Measurements from ENCODE around the gene CNIH4.

CNIH4 gene

DNA sequence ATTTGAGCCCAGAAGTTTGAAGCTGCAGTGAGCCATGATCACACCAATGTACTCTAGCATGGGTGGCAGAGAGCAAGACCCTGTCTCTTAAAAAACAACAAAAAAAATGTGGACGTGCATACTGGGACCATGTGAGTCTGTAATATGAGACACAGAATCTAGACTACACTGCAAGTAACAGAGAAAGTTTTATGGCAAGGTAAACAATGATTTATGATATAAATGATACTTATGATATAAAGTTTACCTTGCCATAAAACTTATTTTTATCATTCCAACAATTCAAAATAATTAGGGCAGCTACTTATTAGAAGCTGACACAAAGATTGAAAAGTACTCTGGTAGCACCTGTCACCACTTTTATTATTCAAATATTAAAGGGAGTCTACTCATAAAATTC is 43.2 kb downstream of the CNIH4 start (continued):
- TF ChIP-seq, protein P1, sequence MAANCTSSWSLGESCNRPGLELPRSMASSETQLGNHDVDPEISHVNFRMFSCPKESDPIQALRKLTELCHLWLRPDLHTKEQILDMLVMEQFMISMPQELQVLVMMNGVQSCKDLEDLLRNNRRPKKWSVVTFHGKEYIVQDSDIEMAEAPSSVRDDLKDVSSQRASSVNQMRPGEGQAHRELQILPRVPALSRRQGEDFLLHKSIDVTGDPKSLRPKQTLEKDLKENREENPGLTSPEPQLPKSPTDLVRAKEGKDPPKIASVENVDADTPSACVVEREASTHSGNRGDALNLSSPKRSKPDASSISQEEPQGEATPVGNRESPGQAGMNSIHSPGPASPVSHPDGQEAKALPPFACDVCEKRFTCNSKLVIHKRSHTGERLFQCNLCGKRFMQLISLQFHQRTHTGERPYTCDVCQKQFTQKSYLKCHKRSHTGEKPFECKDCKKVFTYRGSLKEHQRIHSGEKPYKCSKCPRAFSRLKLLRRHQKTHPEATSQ (tag by site-specific recombination; IDR thresholded peaks at IDR 0.05), result no peak
- TF ChIP-seq ZNF529 (tag by site-specific recombination; IDR thresholded peaks at IDR 0.05; ENCODE audit: insufficient replicate concordance), result no peak
- no peak for TF ChIP-seq ZNF169 (tag by site-specific recombination; IDR thresholded peaks at IDR 0.05)
- TF ChIP-seq, protein P2, sequence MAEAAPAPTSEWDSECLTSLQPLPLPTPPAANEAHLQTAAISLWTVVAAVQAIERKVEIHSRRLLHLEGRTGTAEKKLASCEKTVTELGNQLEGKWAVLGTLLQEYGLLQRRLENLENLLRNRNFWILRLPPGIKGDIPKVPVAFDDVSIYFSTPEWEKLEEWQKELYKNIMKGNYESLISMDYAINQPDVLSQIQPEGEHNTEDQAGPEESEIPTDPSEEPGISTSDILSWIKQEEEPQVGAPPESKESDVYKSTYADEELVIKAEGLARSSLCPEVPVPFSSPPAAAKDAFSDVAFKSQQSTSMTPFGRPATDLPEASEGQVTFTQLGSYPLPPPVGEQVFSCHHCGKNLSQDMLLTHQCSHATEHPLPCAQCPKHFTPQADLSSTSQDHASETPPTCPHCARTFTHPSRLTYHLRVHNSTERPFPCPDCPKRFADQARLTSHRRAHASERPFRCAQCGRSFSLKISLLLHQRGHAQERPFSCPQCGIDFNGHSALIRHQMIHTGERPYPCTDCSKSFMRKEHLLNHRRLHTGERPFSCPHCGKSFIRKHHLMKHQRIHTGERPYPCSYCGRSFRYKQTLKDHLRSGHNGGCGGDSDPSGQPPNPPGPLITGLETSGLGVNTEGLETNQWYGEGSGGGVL (tag by site-specific recombination; IDR thresholded peaks at IDR 0.05), result no peak
- no peak for TF ChIP-seq ZNF707 (tag by site-specific recombination; IDR thresholded peaks at IDR 0.05)
- no peak for TF ChIP-seq YY2 (tag by site-specific recombination; IDR thresholded peaks at IDR 0.05)
- TF ChIP-seq ZNF394 (tag by site-specific recombination; IDR thresholded peaks at IDR 0.05; ENCODE audit: borderline replicate concordance), result no peak
- TF ChIP-seq ZNF670 (tag by site-specific recombination; IDR thresholded peaks at IDR 0.05; ENCODE audit: low read depth), result no peak
- TF ChIP-seq YY1 (tag by site-specific recombination; IDR thresholded peaks at IDR 0.05), result no peak
- no peak for TF ChIP-seq ZNF837 (tag by site-specific recombination; IDR thresholded peaks at IDR 0.05)
- no peak for TF ChIP-seq HOXD13 (CRISPR knock-in tag; IDR thresholded peaks at IDR 0.05; ENCODE audit: borderline replicate concordance)
- TF ChIP-seq WT1 (tag by site-specific recombination; IDR thresholded peaks at IDR 0.05), result 0 out of 2 replicates have a peak, but pooled peaks have one; percentile 36
- TF ChIP-seq ZNF830 (tag by site-specific recombination; IDR thresholded peaks at IDR 0.05; ENCODE audit: low read depth), result no peak
- no peak for TF ChIP-seq ZBTB20 (tag by site-specific recombination; IDR thresholded peaks at IDR 0.05)
- peak; percentile 36; the same call in 1 of the 2 replicates for TF ChIP-seq PRDM1 (tag by site-specific recombination; IDR thresholded peaks at IDR 0.05)
- TF ChIP-seq, protein P3, sequence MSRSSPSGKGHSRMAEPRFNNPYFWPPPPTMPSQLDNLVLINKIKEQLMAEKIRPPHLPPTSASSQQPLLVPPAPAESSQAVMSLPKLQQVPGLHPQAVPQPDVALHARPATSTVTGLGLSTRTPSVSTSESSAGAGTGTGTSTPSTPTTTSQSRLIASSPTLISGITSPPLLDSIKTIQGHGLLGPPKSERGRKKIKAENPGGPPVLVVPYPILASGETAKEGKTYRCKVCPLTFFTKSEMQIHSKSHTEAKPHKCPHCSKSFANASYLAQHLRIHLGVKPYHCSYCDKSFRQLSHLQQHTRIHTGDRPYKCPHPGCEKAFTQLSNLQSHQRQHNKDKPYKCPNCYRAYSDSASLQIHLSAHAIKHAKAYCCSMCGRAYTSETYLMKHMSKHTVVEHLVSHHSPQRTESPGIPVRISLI (tag by site-specific recombination; IDR thresholded peaks at IDR 0.05), result peak; percentile 30; the same call in 1 of the 2 replicates
- TF ChIP-seq, protein P4, sequence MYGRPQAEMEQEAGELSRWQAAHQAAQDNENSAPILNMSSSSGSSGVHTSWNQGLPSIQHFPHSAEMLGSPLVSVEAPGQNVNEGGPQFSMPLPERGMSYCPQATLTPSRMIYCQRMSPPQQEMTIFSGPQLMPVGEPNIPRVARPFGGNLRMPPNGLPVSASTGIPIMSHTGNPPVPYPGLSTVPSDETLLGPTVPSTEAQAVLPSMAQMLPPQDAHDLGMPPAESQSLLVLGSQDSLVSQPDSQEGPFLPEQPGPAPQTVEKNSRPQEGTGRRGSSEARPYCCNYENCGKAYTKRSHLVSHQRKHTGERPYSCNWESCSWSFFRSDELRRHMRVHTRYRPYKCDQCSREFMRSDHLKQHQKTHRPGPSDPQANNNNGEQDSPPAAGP (tag by site-specific recombination; IDR thresholded peaks at IDR 0.05), result no peak
- no peak; the same call in 1 of the 2 replicates for TF ChIP-seq OSR2 (tag by site-specific recombination; IDR thresholded peaks at IDR 0.05)
- TF ChIP-seq HOXC10 (CRISPR knock-in tag; IDR thresholded peaks at IDR 0.05), result no peak
- TF ChIP-seq, protein P5, sequence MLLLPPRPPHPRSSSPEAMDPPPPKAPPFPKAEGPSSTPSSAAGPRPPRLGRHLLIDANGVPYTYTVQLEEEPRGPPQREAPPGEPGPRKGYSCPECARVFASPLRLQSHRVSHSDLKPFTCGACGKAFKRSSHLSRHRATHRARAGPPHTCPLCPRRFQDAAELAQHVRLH (tag by site-specific recombination; IDR thresholded peaks at IDR 0.05), result no peak

DNA sequence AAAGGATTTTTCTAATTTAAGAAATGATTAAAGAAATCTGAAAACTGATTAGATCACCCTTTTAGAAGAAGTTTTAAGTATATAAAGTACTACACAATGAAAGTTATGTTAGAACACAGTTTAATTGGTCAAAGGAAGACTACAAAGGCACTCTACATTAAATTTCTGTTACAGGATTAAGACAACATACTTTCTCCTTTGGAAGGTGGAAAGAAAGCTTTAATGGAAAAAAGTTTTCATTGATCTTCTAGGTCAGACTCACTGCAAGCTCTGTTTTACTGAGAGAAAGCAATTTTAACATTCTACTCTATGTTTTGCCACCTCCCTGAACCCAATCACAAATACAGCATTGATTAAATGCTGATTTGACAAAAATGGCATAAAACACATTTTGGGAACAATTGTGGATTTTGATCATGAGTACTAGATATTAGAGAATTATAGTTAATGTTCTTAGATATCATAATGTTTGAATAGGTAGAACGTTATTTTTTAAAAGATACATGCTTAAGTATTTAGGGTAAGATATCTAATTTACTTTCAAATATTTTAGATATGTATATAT is 45.9 kb downstream of the CNIH4 start:
- POLR2A ChIA-PET, result interaction anchor here (1.0 kb wide), 1 partner anchor 31 kb away, joined by 3 read pairs; no protein-coding TSS in a partner anchor
- Histone ChIP-seq H3K27ac (ENCODE audit: extremely low read depth, low read depth, low read length) (no peak overlapping the region), H3K4me3 (ENCODE audit: low read depth, low read length) (no peak overlapping the region), H3K9me3 (ENCODE audit: control insufficient read depth, insufficient read depth, low read depth, low read length) (no peaks in the 10 kb centered on the region), H3K4me1 (ENCODE audit: control insufficient read depth, insufficient read depth, low read length) (no peaks in the 10 kb centered on the region; the same call in 1 of the 2 replicates), H3K36me3 (ENCODE audit: control insufficient read depth in 2 of 2, insufficient read depth in 1 of 2, low read length in 2 of 2) (peaks cover 88 to 97% of the 10 kb centered on the region in 2 experiments)
- TF ChIP-seq PRDM1 (tag by site-specific recombination; IDR thresholded peaks at IDR 0.05) (peak; percentile 90), ZNF341 (tag by site-specific recombination; IDR thresholded peaks at IDR 0.05; ENCODE audit: low read depth) (no peak)
- TF ChIP-seq, protein P6, sequence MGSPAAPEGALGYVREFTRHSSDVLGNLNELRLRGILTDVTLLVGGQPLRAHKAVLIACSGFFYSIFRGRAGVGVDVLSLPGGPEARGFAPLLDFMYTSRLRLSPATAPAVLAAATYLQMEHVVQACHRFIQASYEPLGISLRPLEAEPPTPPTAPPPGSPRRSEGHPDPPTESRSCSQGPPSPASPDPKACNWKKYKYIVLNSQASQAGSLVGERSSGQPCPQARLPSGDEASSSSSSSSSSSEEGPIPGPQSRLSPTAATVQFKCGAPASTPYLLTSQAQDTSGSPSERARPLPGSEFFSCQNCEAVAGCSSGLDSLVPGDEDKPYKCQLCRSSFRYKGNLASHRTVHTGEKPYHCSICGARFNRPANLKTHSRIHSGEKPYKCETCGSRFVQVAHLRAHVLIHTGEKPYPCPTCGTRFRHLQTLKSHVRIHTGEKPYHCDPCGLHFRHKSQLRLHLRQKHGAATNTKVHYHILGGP (tag by site-specific recombination; IDR thresholded peaks at IDR 0.05), result no peak
- CTCF ChIA-PET, result interaction anchor here (0.8 to 1.8 kb wide), 4 partner anchors 9 to 111 kb away, joined by 4 to 13 read pairs (median 5); no protein-coding TSS in a partner anchor

Data from HEK293 (cell line).